Fibroblast of lung (primary cell): ENCODE results near the gene DDRGK1. TPM values are rescaled to one million over a fixed set of nuclear protein-coding genes. Genes with fewer than 3 reads are reported as not detected.

Experiments used
- DNase-seq, 2 donors: peaks; one replicate each; pipeline versions ENCODE4 v3.0.0 to v3.0.0-alpha.2; 2010; ENCODE audit warnings: low read depth in 2 of 2
- H2AFZ ChIP-seq: 2 replicates; pipeline ENCODE4 v1.5.1; 2012; ENCODE audit warnings: low read length, control low read depth, inconsistent platforms
- H3K27ac ChIP-seq: 2 replicates; pipeline ENCODE4 v1.5.1; 2011; ENCODE audit warnings: low read length, control low read depth; ENCODE audit not compliant: insufficient read depth
- H3K27me3 ChIP-seq: 2 replicates; pipeline ENCODE4 v1.5.1; 2011; ENCODE audit warnings: mild to moderate bottlenecking, low read length; ENCODE audit not compliant: control insufficient read depth, insufficient read depth
- H3K36me3 ChIP-seq: 2 replicates; pipeline ENCODE4 v1.5.1; 2011; ENCODE audit warnings: low read length; ENCODE audit not compliant: control insufficient read depth, insufficient read depth
- H3K4me1 ChIP-seq: 2 replicates; pipeline ENCODE4 v1.5.1; 2011; ENCODE audit warnings: low read length; ENCODE audit not compliant: control insufficient read depth, insufficient read depth; ENCODE audit errors: extremely low read depth
- H3K4me2 ChIP-seq: 2 replicates; pipeline ENCODE4 v1.5.1; 2011; ENCODE audit warnings: low read length, control low read depth; ENCODE audit not compliant: insufficient read depth; ENCODE audit errors: extremely low read depth
- H3K4me3 ChIP-seq, 4 experiments: fragments of 200-600 bp in 1 of 4; sonication (generic) in 1 of 4; replicated peaks in 1 of 4; 2 replicates each; pipeline ENCODE4 v1.5.1; 2011 to 2016; ENCODE audit warnings: low read length in 4 of 4, low read depth in 3 of 4, mild to moderate bottlenecking in 3 of 4, control low read depth in 2 of 4, inconsistent platforms in 1 of 4, mixed read lengths in 1 of 4; ENCODE audit not compliant: insufficient read depth in 1 of 4; ENCODE audit errors: control extremely low read depth in 1 of 4
- H3K79me2 ChIP-seq: 2 replicates; pipeline ENCODE4 v1.5.1; 2012; ENCODE audit warnings: mild to moderate bottlenecking, low read length, inconsistent platforms; ENCODE audit not compliant: control insufficient read depth, insufficient read depth
- H3K9ac ChIP-seq: 2 replicates; pipeline ENCODE4 v1.5.1; 2011; ENCODE audit warnings: mild to moderate bottlenecking, low read length, control low read depth; ENCODE audit not compliant: insufficient read depth
- H3K9me3 ChIP-seq: 2 replicates; pipeline ENCODE4 v1.5.1; 2012; ENCODE audit warnings: low read depth, low read length; ENCODE audit not compliant: control insufficient read depth, insufficient read depth
- H4K20me1 ChIP-seq: 2 replicates; pipeline ENCODE4 v1.5.1; 2011; ENCODE audit warnings: low read length; ENCODE audit not compliant: control insufficient read depth, insufficient read depth; ENCODE audit errors: extremely low read depth
- CTCF ChIP-seq, 2 donors: IDR thresholded peaks in 1 of 2; conservative IDR thresholded peaks in 1 of 2; 1 replicate in 1 of 2; 2 replicates in 1 of 2; pipeline ENCODE4 v1.5.1; 2011 to 2012; ENCODE audit warnings: low read length in 2 of 2, control low read depth in 1 of 2, inconsistent platforms in 1 of 2, low read depth in 1 of 2, mild to moderate bottlenecking in 1 of 2
- EZH2 ChIP-seq: IDR thresholded peaks from 2 replicates; pipeline ENCODE4 v1.5.1; 2012; ENCODE audit warnings: low read length, control low read depth, mild to moderate bottlenecking; ENCODE audit errors: missing control alignments
- polyA plus RNA-seq, 2 donors: library from polyadenylated mRNA; depleted of rRNA in 1 of 2; stranded (reverse) in 1 of 2; unstranded in 1 of 2; fragments of >200 nt; gene quantifications; 2 replicates each; pipeline ENCODE4 v1.2.1, GENCODE V29; 2011 to 2012; ENCODE audit warnings: missing spikeins in 1 of 2
- total RNA-seq: library from RNA; depleted of rRNA; stranded (reverse); fragments of >200 nt; gene quantifications from 2 replicates; pipeline ENCODE4 v1.2.1, GENCODE V29; 2014

The DDRGK1 gene
- total and polyA plus RNA-seq, 2 donors (not counting 1 experiment from before 2014, with no cell fraction given): 35.5 to 37.5 TPM

DNA sequence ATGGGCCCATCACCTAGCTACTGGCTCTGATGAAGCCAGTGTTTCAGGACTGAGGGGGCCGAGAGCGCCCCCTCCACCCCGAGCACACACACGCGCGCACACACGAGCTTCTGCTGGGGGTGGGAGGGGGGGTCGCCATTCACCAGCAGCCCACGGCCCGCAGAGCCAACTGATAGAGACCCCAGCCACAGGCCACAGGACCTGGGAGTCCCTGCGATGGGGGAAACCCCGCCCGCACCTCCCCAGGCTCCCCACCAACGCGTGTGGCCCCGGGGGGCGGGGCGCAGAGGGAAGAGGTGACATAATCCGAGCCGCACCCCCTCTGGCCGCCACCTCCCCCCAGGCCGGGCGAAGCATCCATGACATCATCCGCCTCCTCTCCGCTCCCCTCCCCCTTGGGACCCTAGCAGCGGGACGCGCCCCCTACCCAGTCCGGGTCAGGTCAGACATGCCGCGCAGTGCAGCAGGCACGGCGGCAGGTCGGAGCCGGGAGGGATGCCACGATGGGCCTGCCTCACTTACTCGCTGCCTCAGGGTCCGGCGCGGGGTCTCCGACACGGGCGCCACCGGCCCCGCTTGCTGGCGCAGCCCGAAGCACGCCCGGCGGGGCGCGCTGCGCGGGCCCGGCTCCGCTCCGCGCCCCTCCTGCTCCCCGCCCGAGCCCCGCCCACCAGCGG, 31.4 kb downstream of the DDRGK1 start, which contains the start of gene LZTS3:
Gene LZTS3, minus strand, starts transcription at position 617 of the 677 bp plus-strand sequence. CDS start 6,386 bp downstream, outside the sequence.
- peaks cover 3% of the 10 kb centered on the region for H3K4me1 ChIP-seq
- DNase-seq: peak; percentile 24 to 52

DNA sequence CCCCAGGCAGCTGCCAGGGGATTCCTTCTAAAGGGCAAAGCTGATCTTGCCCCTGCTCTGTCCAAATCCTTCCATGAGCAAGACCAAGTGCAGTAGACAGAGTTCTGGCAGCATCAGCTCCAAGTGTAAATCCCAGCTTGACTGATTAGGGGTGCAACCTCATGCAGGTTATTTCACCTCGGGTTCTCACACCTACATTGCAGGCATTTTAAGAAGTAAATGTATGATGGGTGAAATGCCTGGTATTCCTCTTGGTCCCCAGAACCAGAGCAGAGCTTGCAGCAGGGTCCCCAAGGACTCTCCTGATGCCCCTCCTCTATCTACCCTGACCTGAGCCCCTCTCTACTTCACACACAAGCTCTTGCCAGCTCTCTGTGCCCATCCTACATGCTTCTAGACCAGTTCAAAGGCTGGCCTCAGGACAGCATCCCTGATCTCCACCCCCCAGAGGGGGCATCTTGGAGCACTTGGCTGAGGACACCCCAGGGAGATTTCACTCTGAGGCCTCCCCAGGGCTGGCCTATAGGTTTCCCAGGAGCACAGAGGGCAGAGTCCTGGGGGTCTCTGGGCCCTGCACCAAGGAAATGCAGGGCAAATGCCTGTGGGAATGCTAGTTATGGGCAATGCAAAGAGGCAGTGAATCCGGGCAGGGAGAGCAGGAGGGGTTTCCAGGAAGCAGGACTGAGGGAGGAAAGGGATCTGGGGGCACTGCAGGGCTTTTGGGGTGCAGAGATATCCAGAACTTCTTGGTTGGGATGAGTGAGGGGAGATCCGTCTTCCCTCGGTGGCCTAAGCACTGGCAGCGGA, 32.2 kb downstream of the DDRGK1 start:
- Histone ChIP-seq H2AFZ (no peak overlapping the region), H3K9me3 (no peaks in the 10 kb centered on the region), H3K9ac (no peak overlapping the region), H3K36me3 (no peaks in the 10 kb centered on the region), H3K4me1 (peaks cover 3% of the 10 kb centered on the region), H3K27me3 (peaks cover 14% of the 10 kb centered on the region), H3K4me3 (peak overlapping the region in 2 of 4 experiments; percentile 56 to 86), H4K20me1 (no peaks in the 10 kb centered on the region), H3K27ac (no peak overlapping the region), H3K4me2 (no peak overlapping the region), H3K79me2 (no peaks in the 10 kb centered on the region)
- no peak for DNase-seq
- TF ChIP-seq EZH2: no peak
- no peak for TF ChIP-seq CTCF (conservative IDR thresholded peaks at IDR 0.05 in 1 of 2, IDR thresholded peaks at IDR 0.05 in 1 of 2; ENCODE audit: low read depth in 1 of 2, low read length in 2 of 2)

More for the DNA sequence above, 31.4 kb downstream of the DDRGK1 start, which contains the start of gene LZTS3:
- Histone ChIP-seq H4K20me1 (no peaks in the 10 kb centered on the region), H3K36me3 (no peaks in the 10 kb centered on the region), H3K9me3 (no peaks in the 10 kb centered on the region), H3K4me2 (peak within 1 kb of the TSS; percentile 93), H3K27me3 (peaks cover 14% of the 10 kb centered on the region), H3K27ac (peak within 1 kb of the TSS; percentile 59), H3K79me2 (no peaks in the 10 kb centered on the region), H2AFZ (peak within 1 kb of the TSS; percentile 93), H3K4me3 (peak within 1 kb of the TSS; percentile 75 to 87 (median 83)), H3K9ac (peak within 1 kb of the TSS; percentile 82)
- no peak for TF ChIP-seq CTCF (conservative IDR thresholded peaks at IDR 0.05 in 1 of 2, IDR thresholded peaks at IDR 0.05 in 1 of 2; ENCODE audit: low read depth in 1 of 2, low read length in 2 of 2)
- TF ChIP-seq EZH2: no peak

DNA sequence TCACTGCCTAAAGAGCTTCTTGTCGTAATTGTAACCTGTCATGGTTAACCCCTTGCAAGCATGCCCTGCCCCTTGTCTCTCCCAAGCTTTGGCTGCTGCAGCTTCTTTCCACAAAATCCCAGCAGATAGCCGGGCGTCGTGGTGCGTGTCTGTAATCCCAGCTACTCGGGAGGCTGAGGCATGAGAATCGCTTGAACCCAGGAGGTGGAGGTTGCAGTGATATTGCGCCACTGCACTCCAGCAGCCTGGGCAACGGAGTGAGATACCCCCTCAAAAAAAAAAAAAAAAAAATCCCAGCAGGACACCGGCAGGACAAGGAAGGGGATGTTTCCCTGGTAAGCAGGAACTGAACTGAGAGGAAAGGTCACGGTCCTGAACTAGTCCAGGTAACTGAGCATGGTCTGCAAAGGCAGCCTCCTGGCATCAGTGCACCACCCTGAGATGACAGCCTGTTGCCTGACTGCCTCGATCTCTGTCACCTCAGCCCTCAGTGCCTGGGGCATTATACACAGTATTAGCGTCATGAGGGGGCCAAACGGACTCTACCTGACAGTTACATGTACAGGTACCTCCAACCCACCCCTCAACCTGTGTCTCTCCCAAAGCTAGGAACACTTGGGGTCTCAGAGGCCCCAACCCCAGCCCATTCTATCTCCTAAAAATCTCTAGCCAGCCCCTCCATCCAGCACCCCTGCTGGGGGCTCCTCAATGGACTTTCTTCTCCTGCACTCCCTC, 32.9 kb downstream of the DDRGK1 start:
- Histone ChIP-seq H3K4me3 (no peak overlapping the region), H3K36me3 (no peaks in the 10 kb centered on the region), H3K4me1 (peaks cover 3% of the 10 kb centered on the region), H3K79me2 (no peaks in the 10 kb centered on the region), H3K9me3 (no peaks in the 10 kb centered on the region), H3K9ac (no peak overlapping the region), H2AFZ (no peak overlapping the region), H3K27me3 (peaks cover 14% of the 10 kb centered on the region), H3K4me2 (no peak overlapping the region), H3K27ac (no peak overlapping the region), H4K20me1 (no peaks in the 10 kb centered on the region)
- TF ChIP-seq EZH2 (no peak), CTCF (conservative IDR thresholded peaks at IDR 0.05 in 1 of 2, IDR thresholded peaks at IDR 0.05 in 1 of 2; ENCODE audit: low read depth in 1 of 2, low read length in 2 of 2) (no peak)
- no peak for DNase-seq
